Measurements from ENCODE around the gene ZDHHC14.

The ZDHHC14 gene

GRCh38 chr6:157434349-157435033, 53.5 kb downstream of the ZDHHC14 start:
- H3K27ac ChIP-seq, result no peak overlapping the region
- TF ChIP-seq, protein P1, sequence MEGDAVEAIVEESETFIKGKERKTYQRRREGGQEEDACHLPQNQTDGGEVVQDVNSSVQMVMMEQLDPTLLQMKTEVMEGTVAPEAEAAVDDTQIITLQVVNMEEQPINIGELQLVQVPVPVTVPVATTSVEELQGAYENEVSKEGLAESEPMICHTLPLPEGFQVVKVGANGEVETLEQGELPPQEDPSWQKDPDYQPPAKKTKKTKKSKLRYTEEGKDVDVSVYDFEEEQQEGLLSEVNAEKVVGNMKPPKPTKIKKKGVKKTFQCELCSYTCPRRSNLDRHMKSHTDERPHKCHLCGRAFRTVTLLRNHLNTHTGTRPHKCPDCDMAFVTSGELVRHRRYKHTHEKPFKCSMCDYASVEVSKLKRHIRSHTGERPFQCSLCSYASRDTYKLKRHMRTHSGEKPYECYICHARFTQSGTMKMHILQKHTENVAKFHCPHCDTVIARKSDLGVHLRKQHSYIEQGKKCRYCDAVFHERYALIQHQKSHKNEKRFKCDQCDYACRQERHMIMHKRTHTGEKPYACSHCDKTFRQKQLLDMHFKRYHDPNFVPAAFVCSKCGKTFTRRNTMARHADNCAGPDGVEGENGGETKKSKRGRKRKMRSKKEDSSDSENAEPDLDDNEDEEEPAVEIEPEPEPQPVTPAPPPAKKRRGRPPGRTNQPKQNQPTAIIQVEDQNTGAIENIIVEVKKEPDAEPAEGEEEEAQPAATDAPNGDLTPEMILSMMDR (IDR thresholded peaks at IDR 0.05), result no peak
- no peak for TF ChIP-seq ZFX (IDR thresholded peaks at IDR 0.05; ENCODE audit: borderline replicate concordance)

- H3K27ac ChIP-seq, result no peak overlapping the region
- no peak for TF ChIP-seq ZFX (IDR thresholded peaks at IDR 0.05; ENCODE audit: borderline replicate concordance)
- TF ChIP-seq, protein P1 (IDR thresholded peaks at IDR 0.05), result no peak
Observed at GRCh38 chr6:157436219-157436943, 55.4 kb downstream of the ZDHHC14 start.

DNA sequence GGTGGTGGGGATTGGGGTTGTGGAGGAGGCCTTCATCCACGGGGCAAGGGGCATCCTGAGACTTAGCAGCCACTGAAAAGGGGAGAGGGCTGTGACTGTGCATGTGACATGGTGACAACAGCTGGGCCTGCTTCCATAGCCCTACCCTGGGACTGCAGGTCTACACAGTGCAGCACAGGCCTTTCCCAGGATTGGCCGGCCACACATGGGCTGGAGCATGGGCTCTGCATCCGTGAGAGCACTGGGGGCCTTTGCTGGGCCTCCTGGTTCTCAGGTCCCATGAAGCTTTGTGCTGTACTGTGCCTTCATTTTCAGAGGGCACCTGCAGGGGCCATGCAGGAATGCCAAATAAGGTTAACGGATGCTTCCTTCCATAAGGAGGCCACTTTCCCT, 56.0 kb downstream of the ZDHHC14 start:
- no peak overlapping the region for H3K27ac ChIP-seq
- no peak for TF ChIP-seq ZFX (IDR thresholded peaks at IDR 0.05; ENCODE audit: borderline replicate concordance)
- TF ChIP-seq, protein P1 (IDR thresholded peaks at IDR 0.05), result no peak

GRCh38 chr6:157438611-157439111, 57.7 kb downstream of the ZDHHC14 start:
- TF ChIP-seq, protein P1 (IDR thresholded peaks at IDR 0.05), result no peak
- no peak for TF ChIP-seq ZFX (IDR thresholded peaks at IDR 0.05; ENCODE audit: borderline replicate concordance)
- no peak overlapping the region for H3K27ac ChIP-seq

DNA sequence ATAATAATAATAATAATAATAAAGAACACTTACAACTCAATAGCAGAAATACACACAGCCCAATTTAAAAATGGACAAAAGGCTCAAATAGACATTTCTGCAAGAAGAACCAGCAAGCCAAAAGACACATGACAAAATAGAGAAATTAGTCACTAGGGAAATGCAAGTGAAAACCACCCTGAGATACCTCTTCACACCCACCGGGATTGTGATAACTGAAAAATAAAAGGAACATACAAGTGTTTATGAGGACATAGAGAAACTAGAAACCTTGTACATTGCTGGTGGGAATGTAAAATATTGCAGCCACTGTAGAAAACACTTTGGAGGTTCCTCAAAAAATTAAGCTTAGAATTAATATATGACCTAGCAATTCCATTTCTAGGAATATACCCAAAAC, 59.2 kb downstream of the ZDHHC14 start:
- TF ChIP-seq, protein P1 (IDR thresholded peaks at IDR 0.05), result no peak
- no peak for TF ChIP-seq ZFX (IDR thresholded peaks at IDR 0.05; ENCODE audit: borderline replicate concordance)
- no peak overlapping the region for H3K27ac ChIP-seq

DNA sequence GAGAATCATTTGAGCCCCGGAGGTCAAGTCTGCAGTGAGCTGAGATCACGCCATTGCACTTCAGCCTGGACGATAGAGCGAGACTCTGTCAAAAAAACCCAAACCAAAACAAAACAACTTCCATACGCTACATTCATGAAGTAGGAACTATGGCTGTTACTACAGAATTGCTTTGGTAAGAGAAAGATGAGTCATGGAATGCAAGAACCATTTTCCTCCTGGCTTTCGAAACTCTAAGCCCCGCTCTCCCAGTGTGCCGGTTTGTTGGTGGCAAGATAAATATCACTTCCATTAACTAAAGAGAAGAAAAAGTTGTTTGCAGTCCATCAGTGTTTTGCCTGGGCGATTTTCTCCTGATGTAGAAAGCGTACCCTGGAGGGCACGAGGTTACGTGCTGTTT, 61.3 kb downstream of the ZDHHC14 start:
- H3K27ac ChIP-seq, result no peak overlapping the region
- TF ChIP-seq ZFX (IDR thresholded peaks at IDR 0.05; ENCODE audit: borderline replicate concordance), result no peak
- TF ChIP-seq, protein P1 (IDR thresholded peaks at IDR 0.05), result no peak

Data from 22Rv1 (cell line).